Activated CD4-positive, CD25-positive, alpha-beta regulatory T cell treated with anti-CD3 and anti-CD28 coated beads, Interleukin-2, amount 50 U/mL, for 72 hours (primary cell): ENCODE data around the gene DCANP1.
A peak's percentile ranks its signal among the peaks of the same experiment; 100 is the strongest.

Experiments
- DNase-seq: peaks from one replicate; pipeline ENCODE4 v3.0.0; 2021

The DCANP1 gene

GRCh38 chr5:135417083-135417482 lies 30.1 kb downstream of the DCANP1 start:
- no peak for DNase-seq

- no peak for DNase-seq
Observed at GRCh38 chr5:135405082-135405481, 42.1 kb downstream of the DCANP1 start.

GRCh38 chr5:135402031-135402430 lies 45.1 kb downstream of the DCANP1 start:
- DNase-seq = no peak

- DNase-seq = no peak
Observed at GRCh38 chr5:135400866-135401265, 46.3 kb downstream of the DCANP1 start.

- no peak for DNase-seq
Observed at GRCh38 chr5:135399794-135400542, 47.2 kb downstream of the DCANP1 start.

- peak; percentile 89 for DNase-seq
Observed at GRCh38 chr5:135398855-135399793, 48.0 kb downstream of the DCANP1 start, which contains the start of gene MACROH2A1. MACROH2A1 (minus strand) TSS chr5:135399231; CDS start chr5:135389093, 10,138 bp downstream.

- DNase-seq = peak; percentile 58
Observed at GRCh38 chr5:135398160-135398854, 48.8 kb downstream of the DCANP1 start.

GRCh38 chr5:135397084-135397483 lies 50.1 kb downstream of the DCANP1 start:
- no peak for DNase-seq

- no peak for DNase-seq
Observed at GRCh38 chr5:135396459-135397055, 50.6 kb downstream of the DCANP1 start.

GRCh38 chr5:135395866-135396265 lies 51.3 kb downstream of the DCANP1 start:
- no peak for DNase-seq

GRCh38 chr5:135395451-135395850 lies 51.7 kb downstream of the DCANP1 start:
- DNase-seq = no peak
